K562 (cell line): Measurements from ENCODE around the gene YEATS2. TPM values are rescaled to one million over a fixed set of nuclear protein-coding genes. Genes with fewer than 3 reads are reported as not detected.

Experiments used
- ATAC-seq: fragments of 200-7000 bp; cut with Tn5 transposase; 3 replicates; pipeline ENCODE4 v1.9.1; 2020; ENCODE audit warnings: moderate library complexity
- BruUV-seq: library from RNA; stranded (reverse); fragments of 400-500 nt; replicated peaks from 2 replicates; lab custom pipeline; 2021; lab: Mats Ljungman, UMichigan
- CTCF ChIA-PET: fragments of 300-600 bp; formaldehyde crosslinking; extraction: SDS; loops from one replicate; lab custom pipeline; 2021; ENCODE audit warnings: low intra/inter-chr PET ratio; lab: Yijun Ruan, JAX
- POLR2A ChIA-PET: fragments of 300-600, 350-650 bp; sonication (Branson Sonifier 250); formaldehyde crosslinking; extraction: SDS; loops from one replicate; lab custom pipeline; 2021; ENCODE audit warnings: antibody characterized with exemption, inconsistent platforms; lab: Yijun Ruan, JAX
- DNase-seq, 4 experiments: peaks; one replicate each; pipeline versions ENCODE4 v3.0.0 to v3.0.0-alpha.2; 2011 to 2018; ENCODE audit warnings: low spot score in 3 of 4, mixed read lengths in 3 of 4; ENCODE audit errors: extremely low read depth in 1 of 4
- FAIRE-seq: peaks from 2 replicates; lab custom pipeline; 2011; peaks lifted over from hg19 to GRCh38; lab: Jason Lieb, UNC
- H2AFZ ChIP-seq: 2 replicates; pipeline ENCODE4 v1.6.0; 2011; ENCODE audit warnings: low read depth, low read length, control low read depth, inconsistent platforms
- H3K27ac ChIP-seq: fragments of 200-600 bp; 3 replicates; pipeline ENCODE4 v1.8.0; 2011; ENCODE audit warnings: low read depth, mild to moderate bottlenecking, control low read depth, inconsistent platforms, low read length, moderate library complexity, mixed read lengths; ENCODE audit errors: extremely low read depth
- H3K27me3 ChIP-seq, 2 experiments: fragments of 300-600 bp in 1 of 2; 2 replicates in 1 of 2; 3 replicates in 1 of 2; pipeline versions ENCODE4 v1.6.0 to v1.8.0; 2011; ENCODE audit warnings: inconsistent platforms in 2 of 2, low read length in 2 of 2, mild to moderate bottlenecking in 1 of 2, mixed read lengths in 1 of 2, moderate library complexity in 1 of 2; ENCODE audit not compliant: control insufficient read depth in 2 of 2, insufficient read depth in 2 of 2
- H3K36me3 ChIP-seq: fragments of 300-600 bp; 3 replicates; pipeline ENCODE4 v1.8.0; 2011; ENCODE audit warnings: mild to moderate bottlenecking, low read length, inconsistent platforms; ENCODE audit not compliant: control insufficient read depth, insufficient read depth
- H3K4me1 ChIP-seq, 2 experiments: fragments of 200-600 bp in 1 of 2; replicated peaks in 1 of 2; 2 replicates in 1 of 2; 3 replicates in 1 of 2; pipeline versions ENCODE4 v1.5.1 to v1.8.0; 2011; ENCODE audit warnings: inconsistent platforms in 2 of 2, low read length in 2 of 2, mild to moderate bottlenecking in 1 of 2, mixed read lengths in 1 of 2, moderate library complexity in 1 of 2; ENCODE audit not compliant: control insufficient read depth in 2 of 2, insufficient read depth in 2 of 2
- H3K4me2 ChIP-seq: 2 replicates; pipeline ENCODE4 v1.6.1; 2011; ENCODE audit warnings: low read length, control low read depth, inconsistent platforms, mixed read lengths; ENCODE audit not compliant: insufficient read depth
- H3K4me3 ChIP-seq: fragments of 200-600 bp; sonication (generic), shearing (Covaris generic); 2 replicates; pipeline ENCODE4 v1.5.1; 2016; ENCODE audit warnings: control low read depth, inconsistent platforms
- H3K79me2 ChIP-seq: fragments of 200-600 bp; 3 replicates; pipeline ENCODE4 v1.8.0; 2011; ENCODE audit warnings: low read length, inconsistent platforms; ENCODE audit not compliant: control insufficient read depth, insufficient read depth
- H3K9ac ChIP-seq, 2 experiments: 2 replicates each; pipeline versions ENCODE4 v1.6.0 to v1.6.1; 2011; ENCODE audit warnings: low read depth in 2 of 2, low read length in 2 of 2, control low read depth in 1 of 2, inconsistent platforms in 1 of 2, mild to moderate bottlenecking in 1 of 2, mixed read lengths in 1 of 2; ENCODE audit not compliant: insufficient read depth in 1 of 2
- H3K9me1 ChIP-seq: one replicate; pipeline ENCODE4 v1.6.0; 2011; ENCODE audit warnings: inconsistent platforms, mild to moderate bottlenecking, low read length, moderate library complexity; ENCODE audit not compliant: control insufficient read depth, insufficient read depth
- H3K9me3 ChIP-seq: replicated peaks from 2 replicates; pipeline ENCODE4 v1.5.1; 2011; ENCODE audit warnings: low read depth, low read length, inconsistent platforms; ENCODE audit not compliant: control insufficient read depth, insufficient read depth
- H4K20me1 ChIP-seq: replicated peaks from 2 replicates; pipeline ENCODE4 v1.6.1; 2011; ENCODE audit warnings: low read length, inconsistent platforms, mixed read lengths; ENCODE audit not compliant: control insufficient read depth, insufficient read depth
- ARHGAP35 ChIP-seq: fragments of 450-650 bp; IDR thresholded peaks from 2 replicates; pipeline ENCODE4 v1.6.1; 2018; ENCODE audit not compliant: partially characterized antibody
- ATF3 ChIP-seq, 2 experiments: fragments of 450-650 bp in 1 of 2; sonication (generic) in 1 of 2; formaldehyde crosslinking in 1 of 2; IDR thresholded peaks in 1 of 2; conservative IDR thresholded peaks in 1 of 2; 2 replicates each; pipeline versions ENCODE4 v1.6.1 to v1.8.1; 2016 to 2023; ENCODE audit warnings: mild to moderate bottlenecking in 2 of 2, moderate library complexity in 2 of 2, inconsistent platforms in 1 of 2, missing genetic modification reagents in 1 of 2
- DLX4 ChIP-seq: fragments of 250-450 bp; sonication (Bioruptor Pico); IDR thresholded peaks from 2 replicates; pipeline ENCODE4 v1.6.1; 2021; ENCODE audit warnings: mild to moderate bottlenecking
- ELF4 ChIP-seq: fragments of 450-650 bp; formaldehyde crosslinking; IDR thresholded peaks from 2 replicates; pipeline ENCODE4 v1.4.0; 2022; ENCODE audit warnings: missing genetic modification characterization
- GTF3C2 ChIP-seq: IDR thresholded peaks from 3 replicates; pipeline ENCODE4 v1.6.1; 2011; ENCODE audit warnings: borderline replicate concordance, mild to moderate bottlenecking, moderate library complexity; ENCODE audit not compliant: insufficient read length; ENCODE audit errors: extremely low read depth
- HLTF ChIP-seq: fragments of 450-650 bp; IDR thresholded peaks from 2 replicates; pipeline ENCODE4 v1.6.1; 2016
- HMBOX1 ChIP-seq: sonication (generic); IDR thresholded peaks from 2 replicates; pipeline ENCODE4 v1.6.1; 2016
- PBX2 ChIP-seq, 2 experiments: IDR thresholded peaks in 1 of 2; conservative IDR thresholded peaks in 1 of 2; 2 replicates each; pipeline ENCODE4 v1.6.1; 2016; ENCODE audit warnings: low read depth in 2 of 2, mild to moderate bottlenecking in 1 of 2, missing compliant biosample characterization in 1 of 2, missing genetic modification characterization in 1 of 2, moderate library complexity in 1 of 2
- SMARCB1 ChIP-seq: IDR thresholded peaks from 2 replicates; pipeline ENCODE4 v1.6.1; 2011; ENCODE audit warnings: improper control_type of control experiment, low read depth; ENCODE audit not compliant: insufficient read length
- TEAD4 ChIP-seq, 2 experiments: sonication (generic) in 1 of 2; formaldehyde crosslinking in 1 of 2; IDR thresholded peaks; 2 replicates each; pipeline versions ENCODE4 v1.6.1 to v1.8.0; 2012 to 2022; ENCODE audit warnings: borderline replicate concordance in 1 of 2, inconsistent platforms in 1 of 2, low read length in 1 of 2, mild to moderate bottlenecking in 1 of 2, missing genetic modification reagents in 1 of 2
- ZBTB17 ChIP-seq: fragments of 450-650 bp; formaldehyde crosslinking; IDR thresholded peaks from 2 replicates; pipeline ENCODE4 v1.4.0; 2020; ENCODE audit warnings: mild to moderate bottlenecking
- ZKSCAN8 ChIP-seq: fragments of 200-800 bp; sonication (Bioruptor generic); IDR thresholded peaks from 2 replicates; pipeline ENCODE4 v1.6.1; 2016; ENCODE audit warnings: missing genetic modification characterization, missing compliant biosample characterization
- ZNF778 ChIP-seq: fragments of 450-650 bp; formaldehyde crosslinking; IDR thresholded peaks from 2 replicates; pipeline ENCODE4 v1.4.0; 2020; ENCODE audit warnings: mild to moderate bottlenecking, moderate library complexity
- ZSCAN32 ChIP-seq: fragments of 450-650 bp; formaldehyde crosslinking; IDR thresholded peaks from 2 replicates; pipeline ENCODE4 v1.4.0; 2020; ENCODE audit warnings: mild to moderate bottlenecking, moderate library complexity
- WGBS: fragments of 100-300 bp; shearing (Covaris generic); methylation state at CpG from one replicate; pipeline ENCODE4 v1.1.6; 2016; ENCODE audit warnings: low coverage, mixed read lengths; ENCODE audit not compliant: insufficient coverage; ENCODE audit errors: missing lambda C conversion rate; 5-methylcytosine and 5-hydroxymethylcytosine counted together
- in situ Hi-C: fragments of 300-500 bp; cut with MboI; formaldehyde crosslinking; loops from 4 replicates; pipeline ENCODE4 v1.15.0; 2018; ENCODE audit warnings: inconsistent platforms, mixed read lengths
- intact Hi-C: fragments of 100-400 bp; cut with micrococcal nuclease; formaldehyde crosslinking; loops from 2 replicates; pipeline ENCODE4 v1.14.2; 2022
- polyA plus RNA-seq, 8 experiments: library from polyadenylated mRNA; depleted of rRNA in 4 of 8; stranded (reverse) in 5 of 8; unstranded in 3 of 8; fragments of >200 nt; fragmentation: Nextera tagmentation in 2 of 8; fragmentation: Illumina TruSeq in 1 of 8; extraction: Ambion mirVana in 2 of 8; extraction: Trizol in 1 of 8; gene quantifications; 2 replicates each; pipeline versions ENCODE4 v1.2.1 to v1.2.3, GENCODE V29; 2011 to 2014; ENCODE audit warnings: inconsistent platforms in 1 of 8, missing spikeins in 1 of 8
- total RNA-seq, 7 experiments: library from RNA; depleted of rRNA in 6 of 7; stranded (reverse); fragments of >200 nt in 6 of 7; fragmentation: Illumina TruSeq in 2 of 7; extraction: Trizol in 2 of 7; gene quantifications; 2 replicates each; pipeline versions ENCODE4 v1.2.1 to v1.2.3, GENCODE V29; 2011 to 2021; ENCODE audit warnings: low replicate concordance in 1 of 7

Gene YEATS2
- total and polyA plus RNA-seq, 9 of the 15 experiments (the other 6 are each of a cell fraction or from before 2014, with no cell fraction given), result 1.8 to 35.2 (median 19.0) TPM

- Histone ChIP-seq H3K79me2 (peaks cover 6% of the 10 kb centered on the region; the same call in 1 of the 3 replicates), H3K9me3 (no peaks in the 10 kb centered on the region), H4K20me1 (no peaks in the 10 kb centered on the region), H3K36me3 (peaks cover 69% of the 10 kb centered on the region), H3K4me2 (no peak overlapping the region), H3K9ac (no peak overlapping the region), H3K4me3 (no peak overlapping the region), H3K9me1 (no peaks in the 10 kb centered on the region), H3K4me1 (no peaks in the 10 kb centered on the region), H3K27me3 (no peaks in the 10 kb centered on the region), H3K27ac (no peak overlapping the region), H2AFZ (no peak overlapping the region)
- in situ Hi-C loops, result no loop called here
- 94% methylated on average over 4 of the region's 4 CpGs for WGBS
- intact Hi-C loops, result no loop called here
- no peak for FAIRE-seq
- no peak for DNase-seq
- no peak for ATAC-seq
- ChIA-PET POLR2A (interaction anchor here (1.7 kb wide), 1 partner anchor 14 kb away, joined by 4 read pairs; no protein-coding TSS in a partner anchor), CTCF (no interaction called here)
- no TSS peak for BruUV-seq
- TF ChIP-seq DLX4 (CRISPR knock-in tag), result no peak
- TF ChIP-seq HMBOX1, result no peak
- TF ChIP-seq ZNF778 (CRISPR knock-in tag), result no peak
- no peak for TF ChIP-seq PBX2 (CRISPR knock-in tag; IDR thresholded peaks at IDR 0.05; ENCODE audit: low read depth)
- TF ChIP-seq PBX2 (tag; conservative IDR thresholded peaks at IDR 0.05; ENCODE audit: low read depth), result no peak
- TF ChIP-seq HLTF, result no peak
- no peak for TF ChIP-seq SMARCB1
- TF ChIP-seq ZBTB17 (CRISPR knock-in tag), result no peak
- no peak for TF ChIP-seq ATF3 (IDR thresholded peaks at IDR 0.05)
- no peak for TF ChIP-seq ATF3 (CRISPR knock-in tag; conservative IDR thresholded peaks at IDR 0.05)
- TF ChIP-seq ELF4 (CRISPR knock-in tag), result no peak
- no peak for TF ChIP-seq GTF3C2
- TF ChIP-seq ZSCAN32 (CRISPR knock-in tag), result no peak
- TF ChIP-seq ARHGAP35, result no peak
- TF ChIP-seq ZKSCAN8, result no peak
- no peak for TF ChIP-seq TEAD4 (IDR thresholded peaks at IDR 0.05; ENCODE audit: low read length)
- no peak for TF ChIP-seq TEAD4 (CRISPR knock-in tag; IDR thresholded peaks at IDR 0.05; ENCODE audit: borderline replicate concordance)
Measured at GRCh38 chr3:183845090-183845489, 147.5 kb downstream of the YEATS2 start.
